Pulmonary artery endothelial cell (primary cell): ENCODE data around the gene DIPK1A. TPM values are rescaled to one million over a fixed set of nuclear protein-coding genes. Genes with fewer than 3 reads are reported as not detected.

Experiments used
- DNase-seq: peaks from one replicate; pipeline ENCODE4 v3.0.0-alpha.2; 2011; ENCODE audit warnings: low read depth, low spot score
- total RNA-seq: library from RNA; depleted of rRNA; stranded (reverse); fragments of >200 nt; gene quantifications from 2 replicates; pipeline ENCODE4 v1.2.3, GENCODE V29; 2014

DIPK1A gene
- total RNA-seq, 1 donor from 2014 or later: 0.33 TPM

DNA sequence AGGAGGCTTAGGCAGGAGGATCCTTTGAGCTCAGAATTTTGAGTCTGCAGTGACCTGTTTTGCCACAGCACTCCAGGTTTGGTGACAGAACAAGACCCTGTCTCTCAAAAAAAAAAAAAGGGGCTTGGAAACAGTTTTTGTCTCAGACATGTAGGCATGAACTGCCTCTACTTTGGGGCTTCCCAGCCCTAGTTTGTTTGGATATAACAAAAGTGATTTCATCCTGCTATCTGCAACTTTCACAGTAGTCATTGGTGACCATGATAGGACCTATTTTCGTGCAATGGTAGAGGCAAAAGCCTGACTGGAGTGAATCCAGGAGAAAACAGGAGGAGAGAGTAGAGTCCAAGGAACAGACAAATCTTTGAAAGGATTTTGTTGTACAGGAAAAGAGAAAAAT, 156.0 kb downstream of the DIPK1A start:
- no peak for DNase-seq

DNA sequence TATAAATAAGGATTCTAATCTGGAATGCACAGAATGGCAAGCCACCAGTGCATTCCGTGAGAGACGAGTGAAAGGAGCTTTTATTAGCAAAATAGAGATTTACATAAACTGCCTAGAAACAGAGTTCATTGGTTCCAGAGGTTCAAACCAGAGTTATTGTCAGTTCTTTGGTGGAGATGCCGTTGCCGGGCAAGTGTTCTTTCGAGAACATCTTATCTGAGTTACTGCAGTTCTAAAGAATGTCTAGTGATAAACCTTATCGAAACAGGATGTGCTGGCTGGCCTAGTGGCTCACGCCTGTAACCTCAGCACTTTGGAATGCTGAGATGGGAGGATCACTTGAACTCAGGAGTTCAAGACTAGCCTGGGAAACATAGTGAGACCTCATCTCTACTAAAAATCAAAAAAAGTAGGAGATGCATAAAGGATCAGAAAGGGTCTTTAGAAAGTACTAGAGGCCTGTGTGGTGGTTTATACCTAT, 156.5 kb downstream of the DIPK1A start:
- peak; percentile 97 for DNase-seq

DNA sequence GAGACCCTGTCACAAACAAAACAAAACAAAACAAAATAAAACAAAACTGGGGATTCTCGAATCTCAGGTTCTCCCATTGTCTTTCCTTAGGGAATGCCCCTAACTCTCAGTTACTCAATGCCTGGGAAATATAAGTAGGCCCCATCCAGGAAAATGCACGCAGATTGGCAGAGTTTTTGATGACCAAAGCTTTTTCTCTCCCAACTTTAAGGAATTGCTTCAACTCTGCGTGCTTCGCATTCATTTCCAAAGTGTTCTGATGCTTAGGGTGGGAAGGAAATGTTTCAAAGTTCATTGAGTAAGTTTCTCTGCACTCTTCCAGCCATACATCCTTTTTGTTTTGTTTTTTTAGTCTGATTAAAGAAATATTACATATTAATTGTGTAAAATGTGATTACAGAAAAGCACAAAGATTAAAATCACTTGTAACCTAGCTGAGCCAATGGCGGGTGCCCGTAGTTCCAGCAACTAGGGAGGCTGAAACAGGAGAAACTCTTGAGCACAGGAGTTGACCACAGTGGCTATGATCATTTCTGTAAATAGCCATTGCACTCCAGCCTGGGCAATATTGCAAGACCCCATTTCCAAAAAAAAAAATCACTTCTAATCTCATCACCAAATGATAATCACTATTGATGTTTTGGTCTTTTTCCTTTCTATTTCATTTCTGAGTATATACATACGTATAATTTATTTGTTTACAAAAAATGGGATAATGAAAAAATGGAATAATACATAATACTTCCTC, 157.9 kb downstream of the DIPK1A start:
- no peak for DNase-seq

DNA sequence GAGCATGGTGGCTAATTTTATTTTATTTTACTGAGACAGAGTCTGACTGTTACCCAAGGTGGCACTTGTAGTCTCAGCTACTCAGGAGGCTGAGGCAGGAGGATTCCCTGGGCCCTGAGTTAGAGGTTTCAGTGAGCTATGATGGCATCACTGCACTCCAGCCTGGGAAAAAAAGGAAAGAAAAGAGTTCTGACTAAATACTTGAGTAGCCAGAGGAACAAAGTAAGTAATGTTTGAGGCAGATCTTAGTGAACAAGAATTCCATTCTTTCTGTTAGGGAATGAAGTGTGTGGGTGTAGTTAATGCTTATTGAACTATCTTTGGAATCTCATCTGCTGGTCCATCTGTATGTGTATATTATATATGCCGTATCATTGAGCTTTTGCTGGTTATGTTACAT, 163.3 kb downstream of the DIPK1A start:
- no peak for DNase-seq

DNA sequence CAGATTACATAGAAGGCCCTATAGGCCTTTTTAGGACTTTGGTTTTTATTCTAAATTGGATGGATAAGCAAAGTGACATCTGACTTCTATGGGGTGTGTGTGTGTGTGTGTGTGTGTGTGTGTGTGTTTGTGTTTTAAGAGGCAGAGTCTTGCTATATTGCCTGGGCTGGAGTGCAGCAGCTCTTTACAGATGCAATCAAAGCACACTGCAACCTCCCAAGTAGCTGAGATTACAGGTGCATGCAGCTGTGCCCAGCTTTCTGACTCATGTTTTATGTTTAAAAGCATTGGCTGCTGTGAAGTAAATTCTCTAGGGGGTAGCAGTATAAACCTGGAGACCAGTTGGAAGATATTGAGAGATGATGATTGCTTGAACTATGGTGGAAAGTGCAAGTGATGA, 164.0 kb downstream of the DIPK1A start:
- no peak for DNase-seq

DNA sequence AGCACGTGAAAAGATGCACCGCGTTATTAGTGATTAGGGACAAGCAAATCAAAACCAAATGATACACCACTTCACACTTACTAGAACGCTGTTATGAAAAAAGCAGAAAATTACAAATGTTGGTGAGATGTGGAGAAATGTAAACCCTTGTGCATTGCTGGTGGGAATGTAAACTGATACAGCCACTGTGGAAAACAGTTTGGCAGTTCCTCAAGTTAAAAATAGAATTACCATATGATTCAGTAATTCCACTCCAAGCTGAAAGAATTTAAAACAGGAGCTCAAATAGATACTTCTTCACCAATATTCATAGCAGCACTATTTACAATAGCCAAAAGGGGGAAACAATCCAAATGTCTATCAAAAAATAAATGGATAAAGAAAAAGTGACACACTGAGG, 166.1 kb downstream of the DIPK1A start:
- no peak for DNase-seq

DNA sequence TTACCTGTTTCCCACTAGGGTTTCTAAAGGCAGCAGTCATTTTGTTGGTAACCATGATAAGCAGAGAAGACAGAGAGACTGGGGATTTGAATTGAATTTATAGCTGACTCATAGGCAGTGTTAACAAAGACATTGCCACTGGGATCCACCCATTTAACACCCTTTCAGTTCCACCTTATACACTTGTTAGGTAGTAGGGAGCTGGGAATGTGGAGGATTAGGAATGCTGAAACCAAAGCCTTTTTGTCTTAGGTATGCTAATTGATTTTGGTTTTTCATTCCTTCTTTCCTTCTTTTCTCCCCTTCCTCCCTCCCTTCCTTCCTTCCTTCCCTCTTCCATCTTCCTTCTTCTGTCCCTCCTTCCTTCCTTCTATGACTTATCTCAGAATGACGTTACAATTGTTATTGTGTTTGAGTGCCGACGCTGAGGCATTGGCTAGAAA, 168.9 kb downstream of the DIPK1A start:
- peak; percentile 41 for DNase-seq

Other genes starting within 250 kb of the DIPK1A start
- gene EVI5, start 176.4 kb downstream of the DIPK1A start, total RNA-seq: 63.3 and 82.3 TPM in 2 replicates
- 1,217 and 1,908 TPM in 2 replicates for gene RPL5, start 129.4 kb downstream of the DIPK1A start, total RNA-seq
- gene MTF2, start 117.8 kb upstream of the DIPK1A start, total RNA-seq: 30.0 and 41.5 TPM in 2 replicates
- gene TMED5, start 219.0 kb upstream of the DIPK1A start, total RNA-seq: 49.7 and 68.9 TPM in 2 replicates
- 9.0 and 13.0 TPM in 2 replicates for gene CCDC18, start 219.3 kb upstream of the DIPK1A start, total RNA-seq